ENCODE results near the gene KIZ. TPM values are rescaled to one million over a fixed set of nuclear protein-coding genes. Genes with fewer than 3 reads are reported as not detected.

The KIZ gene
- total RNA-seq, 4 donors from 2014 or later, result 46.7 to 73.0 (median 48.6) TPM

DNA sequence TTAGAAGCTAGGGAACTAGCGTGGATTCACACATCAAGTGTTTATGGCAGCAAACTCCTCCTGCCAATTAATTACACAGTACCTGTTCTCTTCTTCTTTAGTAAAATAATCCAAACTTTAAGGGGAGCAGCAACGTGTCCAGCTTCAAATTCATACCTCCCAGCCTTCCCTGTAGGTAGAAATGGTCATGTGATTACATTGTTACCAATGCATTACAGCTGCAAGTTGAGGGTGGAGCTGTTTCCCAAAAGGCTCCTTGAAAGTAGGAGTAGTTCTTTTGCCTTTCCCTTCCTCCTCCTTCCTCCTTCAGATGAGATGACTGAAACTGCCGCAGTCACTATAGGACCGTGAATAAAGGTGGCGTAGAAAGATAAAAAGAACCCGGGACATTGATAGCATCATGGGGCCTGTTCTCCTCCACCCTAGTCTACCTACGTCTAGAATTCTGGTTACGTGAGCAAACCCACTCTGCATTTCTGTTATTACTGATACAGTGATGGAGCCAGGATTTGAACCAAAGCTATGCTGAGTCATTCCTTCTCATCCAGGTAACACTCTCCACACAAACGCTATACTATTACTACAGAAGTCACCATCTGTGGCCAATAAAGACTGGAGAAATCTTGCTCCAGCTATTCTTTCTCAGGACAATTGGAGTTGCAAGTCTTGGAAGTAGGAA lies 37.9 kb upstream of the KIZ start:
- 84 to 85% methylated on average over 9 of the region's 9 CpGs for WGBS, 2 donors
- DNase-seq, result no peak
- H3K36me3 ChIP-seq, result no peaks in the 10 kb centered on the region
- TF ChIP-seq CTCF (IDR thresholded peaks at IDR 0.05) (no peak), POLR2A (IDR thresholded peaks at IDR 0.05) (no peak)
- no peaks in the 10 kb centered on the region for H3K4me1 ChIP-seq
- H3K27ac ChIP-seq, result no peak overlapping the region
- H3K27me3 ChIP-seq, result no peaks in the 10 kb centered on the region
- H3K4me3 ChIP-seq (replicated peaks in 1 of 3), result no peak overlapping the region
- no peaks in the 10 kb centered on the region for H3K9me3 ChIP-seq
- intact Hi-C loops (cut with DNase I), result no loop called here

- no peak for DNase-seq
- intact Hi-C loops (cut with DNase I), result no loop called here
- 60 to 68% methylated on average over 8 of the region's 8 CpGs for WGBS, 2 donors
- H3K27ac ChIP-seq, result no peak overlapping the region
- no peaks in the 10 kb centered on the region for H3K36me3 ChIP-seq
- TF ChIP-seq POLR2A (IDR thresholded peaks at IDR 0.05), result no peak
- TF ChIP-seq CTCF (IDR thresholded peaks at IDR 0.05), result no peak
- H3K27me3 ChIP-seq, result no peaks in the 10 kb centered on the region
- no peak overlapping the region for H3K4me3 ChIP-seq (replicated peaks in 1 of 3)
- no peaks in the 10 kb centered on the region for H3K9me3 ChIP-seq
- H3K4me1 ChIP-seq, result no peaks in the 10 kb centered on the region
These were observed 36.5 kb upstream of the KIZ start for GRCh38 chr20:21089391-21089790.

DNA sequence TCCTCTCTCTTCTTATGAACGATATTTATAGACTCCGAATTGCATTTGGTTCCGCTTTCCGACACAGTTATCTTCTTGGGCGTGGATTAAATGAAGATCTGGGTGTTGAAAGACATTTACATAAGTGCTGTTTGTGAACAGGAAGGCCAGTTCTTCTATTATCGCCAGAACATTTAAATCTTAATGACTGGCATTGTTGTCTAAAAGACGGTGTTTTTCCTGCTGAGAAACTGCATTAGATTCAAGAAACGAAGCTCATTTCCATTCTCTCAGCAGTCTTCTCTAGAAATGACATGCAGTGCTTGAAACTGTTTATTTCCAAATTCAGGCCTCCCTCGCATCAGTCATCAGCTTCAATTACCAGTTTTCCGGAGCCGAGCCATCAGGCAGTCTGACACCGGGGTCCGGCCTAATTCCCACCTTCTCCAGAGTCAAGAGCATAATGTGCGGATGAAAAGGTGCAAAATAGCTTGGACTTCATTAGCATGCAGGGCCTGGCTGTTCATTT lies 35.7 kb upstream of the KIZ start:
- Histone ChIP-seq H3K36me3 (no peaks in the 10 kb centered on the region), H3K4me3 (replicated peaks in 1 of 3) (no peak overlapping the region), H3K27ac (no peak overlapping the region), H3K9me3 (no peaks in the 10 kb centered on the region), H3K4me1 (no peaks in the 10 kb centered on the region), H3K27me3 (no peaks in the 10 kb centered on the region)
- TF ChIP-seq CTCF (IDR thresholded peaks at IDR 0.05) (no peak), POLR2A (IDR thresholded peaks at IDR 0.05) (no peak)
- intact Hi-C loops (cut with DNase I), result no loop called here
- WGBS, 2 donors, result 59% methylated on average over 14 of the region's 14 CpGs
- DNase-seq, result no peak

DNA sequence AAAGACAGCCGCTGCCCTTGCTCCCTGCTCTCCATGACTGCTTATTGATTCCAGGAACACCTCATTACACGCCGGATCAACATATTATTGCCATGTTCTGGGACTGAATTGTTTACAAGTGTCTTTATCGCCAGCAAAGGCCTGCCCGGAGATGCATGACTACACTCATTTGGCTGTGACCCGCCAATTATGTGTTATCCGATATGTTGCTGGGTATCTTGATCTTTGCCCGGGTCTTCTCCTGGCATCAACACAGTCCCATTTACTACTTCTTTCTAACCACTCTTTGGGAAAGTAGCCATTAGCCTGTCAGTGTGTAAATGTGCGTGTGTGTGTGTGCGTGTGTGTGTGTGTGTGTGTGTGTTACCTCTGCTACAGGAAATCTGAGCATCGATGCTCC lies 35.2 kb upstream of the KIZ start:
- Histone ChIP-seq H3K27ac (no peak overlapping the region), H3K9me3 (no peaks in the 10 kb centered on the region), H3K36me3 (no peaks in the 10 kb centered on the region), H3K4me3 (replicated peaks in 1 of 3) (no peak overlapping the region), H3K4me1 (no peaks in the 10 kb centered on the region), H3K27me3 (no peaks in the 10 kb centered on the region)
- DNase-seq, result no peak
- intact Hi-C loops (cut with DNase I), result no loop called here
- no peak for TF ChIP-seq POLR2A (IDR thresholded peaks at IDR 0.05)
- TF ChIP-seq CTCF (IDR thresholded peaks at IDR 0.05), result no peak
- WGBS, 2 donors, result 82 to 83% methylated on average over 11 of the region's 11 CpGs

- no peak overlapping the region for H3K4me3 ChIP-seq (replicated peaks in 1 of 3)
- no peaks in the 10 kb centered on the region for H3K27me3 ChIP-seq
- H3K36me3 ChIP-seq, result no peaks in the 10 kb centered on the region
- DNase-seq, result no peak
- TF ChIP-seq CTCF (IDR thresholded peaks at IDR 0.05) (no peak), POLR2A (IDR thresholded peaks at IDR 0.05) (no peak)
- intact Hi-C loops (cut with DNase I), result no loop called here
- H3K4me1 ChIP-seq, result no peaks in the 10 kb centered on the region
- WGBS, 2 donors, result 81 to 92% methylated on average over 3 of the region's 3 CpGs
- no peak overlapping the region for H3K27ac ChIP-seq
- no peaks in the 10 kb centered on the region for H3K9me3 ChIP-seq
These were observed 33.1 kb upstream of the KIZ start for GRCh38 chr20:21092806-21093205.
